Measurements from ENCODE around the gene CTXN1.

- TF ChIP-seq CTCF (IDR thresholded peaks at IDR 0.05; ENCODE audit: poor library complexity), result no peak
- no peak for TF ChIP-seq EZH2phosphoT487 (IDR thresholded peaks at IDR 0.05; ENCODE audit: low read depth, severe bottlenecking, unreplicated experiment)
Measured at GRCh38 chr19:7971553-7972520, 45.9 kb upstream of the CTXN1 start.
